Gastroesophageal sphincter (tissue), 4 donors: ENCODE data around the gene GABRG3. TPM values are rescaled to one million over a fixed set of nuclear protein-coding genes. Genes with fewer than 3 reads are reported as not detected.

Experiments used
- ATAC-seq: fragments of 150-250 bp; one replicate; pipeline ENCODE4 v1.9.1; 2016; ENCODE audit warnings: mild to moderate bottlenecking, moderate library complexity
- H3K27ac ChIP-seq, 4 donors: fragments of 200-600 bp; sonication (generic) in 3 of 4; 1 replicate in 3 of 4; 2 replicates in 1 of 4; pipeline ENCODE4 v1.5.1; 2016 to 2019
- H3K27me3 ChIP-seq: fragments of 200-600 bp; sonication (generic); one replicate; pipeline ENCODE4 v1.5.1; 2019
- H3K36me3 ChIP-seq, 2 donors: fragments of 200-600 bp; sonication (generic); one replicate each; pipeline ENCODE4 v1.5.1; 2019; ENCODE audit warnings: control low read depth in 1 of 2
- H3K4me1 ChIP-seq, 3 donors: fragments of 200-600 bp; sonication (generic); 1 replicate in 2 of 3; 2 replicates in 1 of 3; pipeline ENCODE4 v1.5.1; 2016 to 2019; ENCODE audit warnings: control low read depth in 2 of 3
- H3K4me3 ChIP-seq, 2 donors: fragments of 200-600 bp; sonication (generic); one replicate each; pipeline ENCODE4 v1.5.1; 2019; ENCODE audit warnings: mild to moderate bottlenecking in 1 of 2, moderate library complexity in 1 of 2
- H3K9me3 ChIP-seq, 3 donors: fragments of 200-600 bp; sonication (generic); one replicate each; pipeline ENCODE4 v1.5.1; 2017 to 2019; ENCODE audit warnings: control low read depth in 2 of 3
- CTCF ChIP-seq, 4 experiments: fragments of 200-600 bp in 2 of 4; fragments of 450-650 bp in 2 of 4; sonication (generic) in 1 of 4; IDR thresholded peaks; one replicate each; pipeline ENCODE4 v1.5.1; 2017 to 2019; ENCODE audit warnings: antibody characterized with exemption in 4 of 4, mild to moderate bottlenecking in 2 of 4, moderate library complexity in 2 of 4
- EP300 ChIP-seq: sonication (generic); formaldehyde crosslinking; IDR thresholded peaks from one replicate; pipeline ENCODE4 v1.6.1; 2017; ENCODE audit warnings: antibody characterized with exemption, mild to moderate bottlenecking
- POLR2A ChIP-seq, 2 donors: fragments of 450-650 bp; IDR thresholded peaks; one replicate each; pipeline ENCODE4 v1.6.1; 2017; ENCODE audit warnings: antibody characterized with exemption in 2 of 2, mild to moderate bottlenecking in 2 of 2, moderate library complexity in 1 of 2
- POLR2AphosphoS5 ChIP-seq: sonication (generic); formaldehyde crosslinking; IDR thresholded peaks from one replicate; pipeline ENCODE4 v1.6.1; 2017; ENCODE audit warnings: antibody characterized with exemption
- WGBS, 2 donors: methylation state at CpG; one replicate each; pipeline ENCODE4 v1.1.5; 2018; ENCODE audit warnings: low coverage in 1 of 2; 5-methylcytosine and 5-hydroxymethylcytosine counted together
- total RNA-seq, 4 donors: library from RNA; depleted of rRNA; stranded (reverse); fragments of >200 nt; gene quantifications; one replicate each; pipeline ENCODE4 v1.1.0, GENCODE V29; 2016

GABRG3 gene
- total RNA-seq, 4 donors from 2014 or later = under 0.01 to 0.04 TPM; not detected in 2

DNA sequence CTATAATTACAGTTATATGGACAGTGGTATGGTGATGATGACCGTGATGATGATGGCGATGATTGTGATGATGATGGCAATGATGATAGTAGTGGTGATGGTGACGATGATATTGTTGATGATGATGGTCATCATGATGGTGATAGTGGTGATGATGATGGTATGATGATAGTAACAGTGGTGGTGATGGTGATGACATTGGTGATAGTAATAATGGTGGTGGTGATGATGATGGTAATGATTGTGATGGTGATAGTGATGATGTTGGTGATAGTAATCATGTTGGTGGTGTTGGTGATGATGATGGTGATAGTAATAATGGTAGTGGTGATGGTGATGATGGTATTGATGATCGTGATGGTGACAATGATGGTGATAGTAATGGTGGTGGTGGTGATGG, 504.4 kb downstream of the GABRG3 start:
- TF ChIP-seq EP300 (no peak), POLR2AphosphoS5 (no peak), POLR2A (IDR thresholded peaks at IDR 0.05) (no peak), CTCF (IDR thresholded peaks at IDR 0.05) (no peak)
- 94 to 95% methylated on average over 4 of the region's 4 CpGs for WGBS, 2 donors
- no peak overlapping the region for H3K4me3 ChIP-seq
- H3K27me3 ChIP-seq = no peaks in the 10 kb centered on the region
- no peaks in the 10 kb centered on the region for H3K36me3 ChIP-seq
- no peaks in the 10 kb centered on the region for H3K9me3 ChIP-seq
- H3K4me1 ChIP-seq = no peaks in the 10 kb centered on the region
- no peak for ATAC-seq
- no peak overlapping the region for H3K27ac ChIP-seq

GRCh38 chr15:27479296-27480140, 508.5 kb downstream of the GABRG3 start:
- H3K36me3 ChIP-seq = no peaks in the 10 kb centered on the region
- no peaks in the 10 kb centered on the region for H3K9me3 ChIP-seq
- H3K27me3 ChIP-seq = no peaks in the 10 kb centered on the region
- H3K27ac ChIP-seq = no peak overlapping the region
- WGBS, 2 donors = 63 to 69% methylated on average over 2 to 4 of the region's 4 CpGs
- H3K4me3 ChIP-seq = no peak overlapping the region
- no peak for ATAC-seq
- TF ChIP-seq EP300 (no peak), POLR2A (IDR thresholded peaks at IDR 0.05) (no peak), CTCF (IDR thresholded peaks at IDR 0.05) (no peak), POLR2AphosphoS5 (no peak)
- no peaks in the 10 kb centered on the region for H3K4me1 ChIP-seq

DNA sequence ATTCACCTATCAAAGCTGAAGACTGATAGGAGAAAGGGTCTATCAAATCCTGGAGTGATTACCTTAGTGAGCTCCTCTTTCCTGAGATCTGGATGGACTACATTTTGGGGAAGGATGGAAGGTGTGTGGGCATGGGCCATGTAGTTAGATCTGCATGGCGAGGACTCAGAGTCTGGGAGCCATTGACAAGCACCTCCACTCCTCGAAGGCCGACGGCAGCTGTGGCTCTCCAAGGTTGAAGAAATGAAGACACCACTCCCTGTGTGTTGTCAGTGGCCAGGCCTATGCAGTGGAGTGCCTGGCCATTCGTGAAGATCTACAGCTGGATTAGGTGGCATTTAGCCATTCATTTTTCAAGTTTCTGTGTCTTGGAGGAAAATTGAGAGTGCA, 509.2 kb downstream of the GABRG3 start:
- Histone ChIP-seq H3K27ac (no peak overlapping the region), H3K4me3 (no peak overlapping the region), H3K9me3 (peaks cover 0 to 4% (median 0%) of the 10 kb centered on the region in 3 donors), H3K27me3 (no peaks in the 10 kb centered on the region), H3K4me1 (no peaks in the 10 kb centered on the region), H3K36me3 (no peaks in the 10 kb centered on the region)
- no peak for ATAC-seq
- WGBS, 2 donors = 43 to 71% methylated on average over 1 to 5 of the region's 5 CpGs
- no peak for TF ChIP-seq POLR2A (IDR thresholded peaks at IDR 0.05)

GRCh38 chr15:27480642-27481041, 509.7 kb downstream of the GABRG3 start:
- WGBS, 2 donors = 79 to 90% methylated on average over 3 of the region's 3 CpGs
- TF ChIP-seq EP300 (no peak), CTCF (IDR thresholded peaks at IDR 0.05) (no peak), POLR2AphosphoS5 (no peak), POLR2A (IDR thresholded peaks at IDR 0.05) (no peak)
- peaks cover 0 to 4% (median 0%) of the 10 kb centered on the region in 3 donors for H3K9me3 ChIP-seq
- no peaks in the 10 kb centered on the region for H3K4me1 ChIP-seq
- no peak overlapping the region for H3K27ac ChIP-seq
- ATAC-seq = no peak
- no peaks in the 10 kb centered on the region for H3K27me3 ChIP-seq
- no peaks in the 10 kb centered on the region for H3K36me3 ChIP-seq
- no peak overlapping the region for H3K4me3 ChIP-seq

GRCh38 chr15:27481768-27482167, 510.8 kb downstream of the GABRG3 start:
- Histone ChIP-seq H3K27me3 (no peaks in the 10 kb centered on the region), H3K36me3 (no peaks in the 10 kb centered on the region), H3K9me3 (peaks cover 0 to 4% (median 0%) of the 10 kb centered on the region in 3 donors), H3K4me3 (no peak overlapping the region), H3K27ac (no peak overlapping the region), H3K4me1 (no peaks in the 10 kb centered on the region)
- TF ChIP-seq POLR2AphosphoS5 = no peak
- no peak for TF ChIP-seq CTCF (IDR thresholded peaks at IDR 0.05)
- TF ChIP-seq EP300 = no peak
- no peak for TF ChIP-seq POLR2A (IDR thresholded peaks at IDR 0.05)
- WGBS, 2 donors = 61 to 65% methylated on average over 3 to 4 of the region's 4 CpGs
- ATAC-seq = no peak
